ENCODE measurements around the gene DDTL.

DNA sequence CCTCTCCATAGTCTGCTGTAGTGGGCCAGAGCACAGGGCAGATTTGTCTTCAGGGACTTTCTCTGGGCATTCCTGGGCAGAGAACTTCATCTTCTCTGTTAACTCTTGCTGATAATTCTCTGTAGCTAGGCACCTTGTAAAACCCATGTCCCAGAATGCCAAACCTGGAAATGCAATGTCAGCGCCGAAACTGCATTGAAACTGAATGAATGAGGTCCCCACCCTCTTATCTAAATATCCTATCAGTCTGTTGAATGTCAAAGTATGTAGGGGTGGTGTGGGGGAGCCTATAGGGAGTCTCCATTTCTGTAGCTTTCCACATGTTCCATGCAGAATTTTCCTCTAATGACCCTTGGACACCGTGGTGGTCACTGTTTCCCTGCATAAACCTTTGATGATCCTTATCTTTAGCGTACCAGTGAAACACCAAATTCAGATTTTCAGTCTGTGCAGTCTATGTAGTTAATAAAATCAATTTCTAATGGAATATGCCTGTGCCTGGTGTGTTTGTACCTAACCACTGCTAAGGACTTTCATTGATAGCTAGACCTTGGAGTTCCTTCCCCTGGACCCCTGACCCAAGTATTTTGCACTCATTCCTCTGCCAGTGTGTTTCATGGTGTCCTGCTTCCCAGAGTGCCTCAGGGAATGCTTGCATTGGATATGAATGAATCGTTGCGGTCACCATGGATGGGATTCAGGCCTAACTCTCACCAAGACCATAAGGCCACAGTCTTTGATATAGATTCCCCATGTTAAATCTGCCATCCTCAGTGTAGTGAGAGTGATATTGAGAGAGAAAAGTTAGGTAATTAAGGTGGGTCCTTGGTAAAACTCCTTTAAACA is 41.9 kb downstream of the DDTL start:
- TF ChIP-seq, protein P1, sequence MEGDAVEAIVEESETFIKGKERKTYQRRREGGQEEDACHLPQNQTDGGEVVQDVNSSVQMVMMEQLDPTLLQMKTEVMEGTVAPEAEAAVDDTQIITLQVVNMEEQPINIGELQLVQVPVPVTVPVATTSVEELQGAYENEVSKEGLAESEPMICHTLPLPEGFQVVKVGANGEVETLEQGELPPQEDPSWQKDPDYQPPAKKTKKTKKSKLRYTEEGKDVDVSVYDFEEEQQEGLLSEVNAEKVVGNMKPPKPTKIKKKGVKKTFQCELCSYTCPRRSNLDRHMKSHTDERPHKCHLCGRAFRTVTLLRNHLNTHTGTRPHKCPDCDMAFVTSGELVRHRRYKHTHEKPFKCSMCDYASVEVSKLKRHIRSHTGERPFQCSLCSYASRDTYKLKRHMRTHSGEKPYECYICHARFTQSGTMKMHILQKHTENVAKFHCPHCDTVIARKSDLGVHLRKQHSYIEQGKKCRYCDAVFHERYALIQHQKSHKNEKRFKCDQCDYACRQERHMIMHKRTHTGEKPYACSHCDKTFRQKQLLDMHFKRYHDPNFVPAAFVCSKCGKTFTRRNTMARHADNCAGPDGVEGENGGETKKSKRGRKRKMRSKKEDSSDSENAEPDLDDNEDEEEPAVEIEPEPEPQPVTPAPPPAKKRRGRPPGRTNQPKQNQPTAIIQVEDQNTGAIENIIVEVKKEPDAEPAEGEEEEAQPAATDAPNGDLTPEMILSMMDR (IDR thresholded peaks at IDR 0.05): no peak
- no peak for TF ChIP-seq EZH2 (IDR thresholded peaks at IDR 0.05; ENCODE audit: borderline replicate concordance, insufficient read depth, low read depth, low read length, poor library complexity, severe bottlenecking)
